Fibroblast of skin of abdomen (primary cell): ENCODE results near the gene AFF4. TPM values are rescaled to one million over a fixed set of nuclear protein-coding genes. Genes with fewer than 3 reads are reported as not detected.
"Not testable (repeated sequence)": the region's sequence is repeated elsewhere in the genome, so short reads cannot be mapped to it uniquely, and the experiment has no call there.

Experiments used
- DNase-seq: peaks from one replicate; pipeline ENCODE4 v3.0.0-alpha.2; 2013
- polyA plus RNA-seq, 2 experiments: library from polyadenylated mRNA; unstranded; fragments of 120-200 nt; gene quantifications; one replicate each; pipeline ENCODE4 v1.2.1, GENCODE V29; 2013; ENCODE audit not compliant: insufficient read length in 2 of 2

AFF4 gene, protein sequence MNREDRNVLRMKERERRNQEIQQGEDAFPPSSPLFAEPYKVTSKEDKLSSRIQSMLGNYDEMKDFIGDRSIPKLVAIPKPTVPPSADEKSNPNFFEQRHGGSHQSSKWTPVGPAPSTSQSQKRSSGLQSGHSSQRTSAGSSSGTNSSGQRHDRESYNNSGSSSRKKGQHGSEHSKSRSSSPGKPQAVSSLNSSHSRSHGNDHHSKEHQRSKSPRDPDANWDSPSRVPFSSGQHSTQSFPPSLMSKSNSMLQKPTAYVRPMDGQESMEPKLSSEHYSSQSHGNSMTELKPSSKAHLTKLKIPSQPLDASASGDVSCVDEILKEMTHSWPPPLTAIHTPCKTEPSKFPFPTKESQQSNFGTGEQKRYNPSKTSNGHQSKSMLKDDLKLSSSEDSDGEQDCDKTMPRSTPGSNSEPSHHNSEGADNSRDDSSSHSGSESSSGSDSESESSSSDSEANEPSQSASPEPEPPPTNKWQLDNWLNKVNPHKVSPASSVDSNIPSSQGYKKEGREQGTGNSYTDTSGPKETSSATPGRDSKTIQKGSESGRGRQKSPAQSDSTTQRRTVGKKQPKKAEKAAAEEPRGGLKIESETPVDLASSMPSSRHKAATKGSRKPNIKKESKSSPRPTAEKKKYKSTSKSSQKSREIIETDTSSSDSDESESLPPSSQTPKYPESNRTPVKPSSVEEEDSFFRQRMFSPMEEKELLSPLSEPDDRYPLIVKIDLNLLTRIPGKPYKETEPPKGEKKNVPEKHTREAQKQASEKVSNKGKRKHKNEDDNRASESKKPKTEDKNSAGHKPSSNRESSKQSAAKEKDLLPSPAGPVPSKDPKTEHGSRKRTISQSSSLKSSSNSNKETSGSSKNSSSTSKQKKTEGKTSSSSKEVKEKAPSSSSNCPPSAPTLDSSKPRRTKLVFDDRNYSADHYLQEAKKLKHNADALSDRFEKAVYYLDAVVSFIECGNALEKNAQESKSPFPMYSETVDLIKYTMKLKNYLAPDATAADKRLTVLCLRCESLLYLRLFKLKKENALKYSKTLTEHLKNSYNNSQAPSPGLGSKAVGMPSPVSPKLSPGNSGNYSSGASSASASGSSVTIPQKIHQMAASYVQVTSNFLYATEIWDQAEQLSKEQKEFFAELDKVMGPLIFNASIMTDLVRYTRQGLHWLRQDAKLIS
- 46.3 TPM for polyA plus RNA-seq (2013, experiment 1 of 2; ENCODE audit: insufficient read length)
- polyA plus RNA-seq (2013, experiment 2 of 2; ENCODE audit: insufficient read length): 42.2 TPM

DNA sequence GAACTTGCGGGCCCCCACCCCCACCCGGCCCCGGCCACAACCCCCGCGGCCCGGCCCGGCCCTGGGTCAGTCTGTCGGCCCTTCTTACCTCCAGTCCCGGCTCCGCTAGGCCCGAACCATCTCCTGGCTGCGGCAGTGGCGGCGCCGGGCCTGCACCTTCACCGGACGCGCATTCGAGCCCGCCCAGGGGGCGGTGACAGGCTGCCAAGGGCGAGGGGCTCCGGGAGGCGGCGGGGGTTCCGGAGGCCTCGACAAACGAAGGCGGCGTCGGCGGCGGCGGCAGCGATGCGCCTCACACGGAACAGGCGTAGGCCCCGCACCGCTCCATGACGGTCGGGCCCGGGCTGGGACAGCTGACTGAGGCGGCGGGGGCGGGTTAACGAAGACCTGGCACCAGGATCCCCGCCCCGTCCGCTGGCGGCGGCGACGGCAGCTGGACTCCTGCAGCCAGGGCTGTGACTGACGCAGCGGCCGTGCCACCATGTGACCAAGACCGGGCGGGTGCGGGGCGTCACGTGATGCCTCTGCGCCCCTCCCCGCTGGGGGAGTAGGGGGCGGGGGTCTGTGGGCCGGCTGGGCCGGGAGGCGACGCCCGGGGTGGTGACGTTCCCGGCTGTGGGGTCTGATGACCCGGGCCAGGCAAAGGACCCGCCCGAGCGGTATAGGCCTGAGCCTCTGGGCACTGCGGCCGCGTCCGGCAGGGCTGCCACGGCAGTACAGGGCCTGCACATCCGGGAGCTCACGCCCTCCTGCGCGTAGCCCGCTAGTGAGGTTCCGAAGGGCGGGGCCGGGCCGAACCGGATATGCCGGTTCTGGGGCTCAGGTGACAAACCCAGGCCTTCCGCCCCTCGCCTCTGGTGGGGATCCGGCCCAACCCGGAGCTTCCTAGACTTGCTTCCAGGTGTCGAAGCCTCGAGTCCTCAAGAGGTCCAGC lies at the start of gene AFF4:
TSS of gene AFF4 (minus strand) at position 464 of the 934 bp plus-strand sequence. CDS start 26,445 bp downstream, outside the sequence.
- peak; percentile 96 for DNase-seq

DNA sequence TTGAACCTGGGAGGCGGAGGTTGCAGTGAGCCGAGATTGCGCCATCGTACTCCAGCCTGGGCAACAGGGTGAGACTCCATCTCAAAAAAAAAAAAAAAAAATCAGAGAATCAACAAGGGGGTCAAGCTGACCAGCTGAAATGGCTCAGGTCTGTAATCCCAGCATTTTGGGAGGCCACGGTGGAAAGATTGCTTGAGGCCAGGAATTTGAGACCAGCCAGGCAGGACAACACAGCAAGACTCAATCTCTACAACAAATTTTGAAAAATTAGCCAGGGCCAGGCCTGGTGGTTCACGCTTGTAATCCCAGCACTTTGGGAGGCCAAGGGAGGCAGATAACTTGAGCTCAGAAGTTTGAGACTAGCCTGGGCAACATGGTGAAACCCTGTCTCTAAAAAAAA lies 45.0 kb upstream of the AFF4 start:
- DNase-seq: not testable (repeated sequence)

DNA sequence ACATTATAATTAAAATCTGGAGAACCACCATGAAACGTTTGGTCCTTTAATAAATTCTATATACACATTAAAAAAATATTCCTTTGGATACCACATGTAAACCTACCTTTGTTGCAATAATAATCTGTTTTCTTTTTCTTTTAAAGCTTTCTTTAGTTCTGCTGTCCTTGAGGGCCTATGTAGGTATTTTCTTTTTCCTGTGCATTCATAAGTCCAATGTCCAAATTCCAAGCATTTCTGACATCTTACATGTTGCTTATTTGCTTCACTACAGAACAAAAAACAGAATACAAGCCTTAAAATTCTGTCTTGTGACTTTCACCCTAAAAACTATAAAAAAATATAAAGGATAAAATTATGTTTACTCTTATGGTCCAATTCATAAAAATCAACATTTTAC lies 43.2 kb upstream of the AFF4 start:
- DNase-seq: no peak

DNA sequence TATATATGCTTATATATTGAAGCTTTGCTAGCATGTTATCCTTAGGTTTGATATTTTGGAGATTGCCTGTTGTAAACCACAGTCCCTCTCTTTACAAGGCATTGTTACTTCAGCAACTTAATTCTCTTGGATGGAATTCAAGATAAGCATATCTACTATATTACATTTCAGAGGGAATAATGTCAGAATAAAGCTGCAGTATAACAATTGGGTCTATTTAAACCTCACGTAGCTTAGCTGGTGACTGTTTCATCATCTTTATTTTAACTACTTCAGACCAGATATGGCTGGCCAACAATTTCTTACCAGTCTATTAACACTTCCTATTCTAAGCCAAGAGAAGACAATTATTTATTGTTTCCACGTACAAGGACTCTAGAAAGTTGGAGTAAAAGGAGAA lies 35.8 kb upstream of the AFF4 start:
- DNase-seq: no peak

DNA sequence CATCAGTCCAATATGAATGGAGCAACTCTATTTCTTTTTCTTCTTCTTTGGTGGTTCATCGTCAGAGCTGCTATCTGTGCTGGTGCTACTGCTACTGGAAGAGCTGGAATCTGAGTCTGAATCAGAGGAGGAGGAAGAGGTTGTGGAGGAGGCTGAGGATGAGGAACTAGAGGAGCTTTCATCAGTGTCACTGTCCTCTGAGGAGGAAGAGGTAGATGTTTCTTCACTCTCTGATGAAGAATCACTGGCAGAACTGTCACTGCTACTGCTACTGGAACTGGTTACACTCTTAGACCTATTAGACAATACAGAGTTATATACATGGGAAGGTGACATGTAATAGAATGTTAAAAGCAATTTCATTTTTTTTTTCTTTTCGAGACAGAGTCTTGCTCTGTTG lies 35.1 kb upstream of the AFF4 start:
- no peak for DNase-seq

DNA sequence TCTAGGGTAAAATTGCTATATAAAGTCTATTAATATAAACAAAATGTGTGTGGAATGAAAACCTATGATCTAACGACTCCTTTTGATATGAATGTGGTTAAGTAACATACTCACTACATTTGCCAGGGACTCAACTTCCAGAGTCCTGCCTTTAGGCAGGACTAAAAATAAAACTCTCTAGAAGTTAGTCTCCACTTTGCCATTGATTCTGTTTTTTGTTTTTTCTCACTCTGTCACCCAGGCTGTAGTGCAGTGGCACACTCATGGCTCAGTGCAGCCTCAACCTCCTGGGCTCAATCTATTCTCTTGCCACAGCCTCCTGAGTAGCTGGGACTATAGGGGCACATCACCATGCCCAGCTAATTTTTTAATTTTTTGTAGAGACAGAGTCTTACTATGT lies 32.9 kb upstream of the AFF4 start:
- DNase-seq: no peak

DNA sequence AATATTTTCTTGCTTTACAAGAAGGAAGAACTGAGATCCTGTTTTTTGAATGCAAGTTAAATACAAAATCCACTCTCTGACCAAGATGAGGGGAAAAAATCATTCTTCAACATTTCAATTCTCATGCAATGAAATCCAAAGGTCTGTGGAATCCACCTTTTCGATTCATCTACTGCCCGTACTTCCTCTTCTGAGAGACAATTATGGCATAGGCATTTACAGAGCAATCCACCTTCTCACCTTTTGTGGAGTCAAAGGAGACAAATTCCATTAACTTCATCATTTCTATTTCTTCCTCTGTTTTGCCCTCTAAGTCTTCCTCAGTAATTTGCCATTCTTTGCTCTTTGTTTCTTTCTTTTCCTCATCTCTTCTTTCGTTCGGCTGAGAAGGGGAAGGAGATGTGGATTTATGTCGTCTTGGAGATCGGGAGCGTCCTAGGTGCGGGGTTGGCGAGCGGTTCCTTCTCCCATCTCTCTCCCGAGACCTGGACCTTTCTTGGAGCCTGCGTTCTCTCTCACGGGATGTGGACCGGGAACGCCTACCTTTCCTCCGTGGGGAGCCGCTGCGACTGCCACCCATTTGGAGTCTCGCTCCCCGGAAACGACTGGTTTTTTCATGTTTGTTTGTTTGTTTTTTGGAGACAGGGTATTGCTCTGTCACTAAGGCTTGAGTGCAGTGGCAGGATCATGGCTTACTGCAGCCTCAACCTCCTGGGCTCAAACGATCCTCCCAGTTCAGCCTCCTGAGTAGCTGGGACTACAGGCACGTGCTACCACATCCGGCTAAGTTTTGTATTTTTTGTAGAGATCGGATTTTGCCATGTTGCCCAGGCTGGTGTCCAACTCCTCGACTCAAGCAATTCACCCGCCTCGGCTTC lies 24.3 kb upstream of the AFF4 start:
- DNase-seq: no peak

DNA sequence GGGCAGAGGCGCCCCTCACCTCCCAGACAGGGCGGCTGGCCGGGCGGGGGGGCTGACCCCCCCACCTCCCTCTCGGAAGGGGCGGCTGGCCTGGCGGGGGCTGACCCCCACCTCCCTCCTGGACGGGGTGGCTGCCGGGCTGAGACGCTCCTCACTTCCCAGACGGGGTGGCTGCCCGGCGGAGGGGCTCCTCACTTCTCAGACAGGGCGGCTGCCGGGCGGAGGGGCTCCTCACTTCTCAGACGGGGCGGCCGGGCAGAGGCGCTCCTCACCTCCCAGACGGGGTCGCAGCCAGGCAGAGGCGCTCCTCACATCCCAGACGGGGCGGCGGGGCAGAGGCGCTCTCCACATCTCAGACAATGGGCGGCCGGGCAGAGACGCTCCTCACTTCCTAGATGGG lies 19.5 kb upstream of the AFF4 start:
- DNase-seq: not testable (repeated sequence)

DNA sequence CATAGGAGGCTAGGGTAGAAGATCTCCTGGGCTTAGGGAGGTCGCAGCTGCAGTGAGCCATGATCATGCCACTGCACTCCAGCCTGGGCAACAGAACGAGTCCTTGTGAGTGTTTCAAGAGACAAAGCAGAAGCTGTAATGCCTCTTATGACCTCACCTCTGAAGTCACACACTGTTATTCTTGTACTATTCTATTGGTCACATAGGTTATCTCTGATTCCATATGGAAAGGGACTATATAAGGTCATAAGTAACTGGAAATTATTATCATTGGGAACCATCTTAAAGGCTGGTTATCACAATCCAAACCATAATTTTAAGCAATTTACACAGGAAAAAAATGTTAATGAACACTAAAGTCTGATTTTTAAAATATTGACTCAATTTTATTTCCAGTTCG lies 17.9 kb upstream of the AFF4 start:
- DNase-seq: no peak

DNA sequence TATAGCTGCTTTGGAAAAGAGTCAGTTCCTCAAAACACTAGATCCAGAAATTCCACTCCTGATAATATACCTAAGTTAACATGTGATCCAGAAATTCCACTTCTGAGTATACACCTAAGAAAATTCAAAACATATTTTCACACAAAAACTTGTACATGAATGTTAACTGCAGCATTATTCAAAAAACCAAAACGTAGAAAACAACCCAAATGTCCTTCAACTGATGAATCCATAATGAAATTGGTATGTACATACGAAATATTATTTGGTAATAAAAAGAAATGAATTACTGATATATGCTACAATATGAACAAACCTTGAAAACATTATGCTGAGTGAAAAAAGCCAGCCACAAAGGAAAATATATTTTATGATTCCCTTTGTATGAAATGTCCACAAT lies 16.5 kb upstream of the AFF4 start:
- DNase-seq: no peak

DNA sequence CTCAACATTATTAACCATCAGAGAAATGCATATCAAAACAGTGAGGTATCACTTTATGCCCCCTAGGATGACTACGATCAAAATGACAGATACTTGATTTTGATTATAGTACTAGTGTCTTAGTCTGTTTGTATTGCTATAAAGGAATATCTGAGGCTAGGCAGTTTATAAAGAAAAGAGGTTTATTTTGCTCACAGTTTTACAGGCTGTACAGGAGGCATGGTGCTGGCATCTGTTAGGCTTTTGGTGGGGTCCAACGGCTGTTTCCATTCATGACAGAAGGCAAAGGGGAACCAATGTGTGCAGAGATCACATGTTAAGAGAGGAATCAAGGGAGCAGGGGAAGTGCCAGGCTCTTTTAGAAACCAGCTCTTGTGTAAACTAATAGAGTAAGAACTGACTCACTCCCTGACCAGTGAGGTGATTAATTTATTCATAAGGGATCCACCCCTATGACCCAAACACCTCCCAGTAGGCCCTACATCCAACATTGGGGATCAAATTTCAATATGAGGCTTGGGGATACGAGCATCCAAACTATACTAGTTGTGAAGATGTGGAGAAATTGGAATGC lies 16.0 kb upstream of the AFF4 start:
- DNase-seq: no peak

DNA sequence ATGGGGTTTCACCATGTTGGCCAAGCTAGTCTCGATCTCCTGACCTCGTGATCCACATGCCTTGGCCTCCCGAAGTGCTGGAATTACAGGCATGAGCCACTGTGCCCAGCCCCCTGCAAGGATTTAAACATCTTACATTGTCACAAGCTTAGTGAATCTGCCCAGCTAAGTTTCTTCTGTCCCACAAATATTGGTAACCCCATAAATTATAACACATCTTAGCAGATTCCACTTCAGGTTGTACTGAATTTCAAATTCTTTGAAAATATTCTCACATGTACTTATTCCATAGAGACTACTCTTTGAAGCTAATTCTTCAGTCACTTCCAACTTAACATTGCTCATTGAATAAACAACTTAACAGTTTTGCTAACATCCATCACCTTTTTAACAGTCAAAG lies 13.4 kb upstream of the AFF4 start:
- no peak for DNase-seq

DNA sequence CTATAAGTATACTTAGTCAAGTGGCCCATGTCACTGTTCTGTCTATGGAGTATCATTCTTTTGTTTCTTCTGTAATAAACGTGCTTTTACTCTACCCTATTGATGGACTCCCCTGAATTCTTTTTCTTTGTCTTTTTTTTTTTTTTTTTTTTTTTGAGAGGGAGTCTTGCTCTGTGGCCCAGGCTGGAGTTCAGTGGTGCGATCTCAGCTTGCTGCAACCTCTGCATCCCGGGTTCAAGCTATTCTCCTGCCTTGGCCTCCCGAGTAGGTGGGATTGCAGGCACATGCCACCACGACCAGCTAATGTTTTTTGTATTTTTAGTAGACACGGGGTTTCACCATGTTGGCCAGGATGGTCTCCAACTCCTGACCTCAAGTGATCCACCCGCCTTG lies 9.0 kb upstream of the AFF4 start:
- DNase-seq: not testable (repeated sequence)

DNA sequence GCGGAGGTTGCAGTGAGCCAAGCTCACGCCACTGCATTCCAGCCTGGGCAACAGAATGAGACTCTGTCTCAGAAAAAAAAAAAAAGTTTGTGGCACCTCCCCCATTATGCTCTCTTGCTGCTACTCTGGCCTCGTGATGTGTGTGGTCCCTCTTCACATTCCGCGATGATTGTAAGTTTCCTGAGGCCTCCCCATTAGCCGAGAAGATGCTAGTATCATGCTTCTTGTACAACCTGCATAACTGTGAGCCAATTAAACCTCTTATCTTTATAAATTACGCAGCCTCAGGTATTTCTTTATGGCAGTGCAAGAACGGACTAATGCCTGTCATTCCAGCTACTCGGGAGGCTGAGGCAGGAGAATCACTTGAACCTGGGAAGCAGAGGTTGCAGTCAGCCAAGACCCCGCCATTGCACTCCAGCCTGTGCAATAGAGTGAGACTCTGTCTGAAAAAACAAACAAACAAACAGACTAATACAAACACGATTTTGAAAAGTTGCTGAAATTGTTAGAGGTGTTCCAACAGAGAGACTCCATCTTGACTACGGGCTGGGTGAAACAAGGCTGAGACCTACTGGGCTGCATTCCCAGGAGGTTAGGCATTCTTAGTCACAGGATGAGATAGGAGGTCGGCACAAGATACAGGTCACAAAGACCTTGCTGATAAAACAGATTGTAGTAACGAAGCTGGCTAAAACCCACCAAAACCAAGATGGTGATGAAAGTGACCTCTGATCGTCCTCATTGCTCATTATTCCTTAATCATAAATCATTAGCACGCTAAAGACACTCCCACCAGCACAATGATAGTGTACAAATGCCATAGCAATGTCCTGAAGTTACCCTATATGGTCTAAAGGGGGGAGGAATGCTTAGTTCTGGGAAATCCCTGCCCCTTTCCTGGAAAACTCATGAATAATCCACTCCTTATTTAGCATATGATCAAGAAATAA lies 8.3 kb upstream of the AFF4 start:
- peak; percentile 64 for DNase-seq

DNA sequence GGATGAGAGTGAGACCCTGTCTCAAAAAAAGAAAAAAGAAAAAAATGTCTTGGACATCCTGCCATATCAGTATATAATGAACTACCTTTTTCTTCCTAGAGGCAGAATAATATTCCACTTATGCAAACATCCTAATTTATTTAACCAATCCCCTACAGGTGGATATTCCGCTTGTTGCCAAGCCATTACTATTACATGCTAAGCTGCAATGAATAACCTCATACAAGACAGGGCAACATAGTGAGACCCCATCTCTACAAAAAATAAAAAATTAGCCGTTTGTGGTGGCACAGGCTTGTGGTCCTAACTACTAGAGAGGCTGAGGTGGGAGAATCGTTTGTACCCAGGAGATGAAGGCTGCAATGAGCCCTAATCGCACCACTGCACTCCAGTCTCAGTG lies 1.7 kb upstream of the AFF4 start:
- no peak for DNase-seq

DNA sequence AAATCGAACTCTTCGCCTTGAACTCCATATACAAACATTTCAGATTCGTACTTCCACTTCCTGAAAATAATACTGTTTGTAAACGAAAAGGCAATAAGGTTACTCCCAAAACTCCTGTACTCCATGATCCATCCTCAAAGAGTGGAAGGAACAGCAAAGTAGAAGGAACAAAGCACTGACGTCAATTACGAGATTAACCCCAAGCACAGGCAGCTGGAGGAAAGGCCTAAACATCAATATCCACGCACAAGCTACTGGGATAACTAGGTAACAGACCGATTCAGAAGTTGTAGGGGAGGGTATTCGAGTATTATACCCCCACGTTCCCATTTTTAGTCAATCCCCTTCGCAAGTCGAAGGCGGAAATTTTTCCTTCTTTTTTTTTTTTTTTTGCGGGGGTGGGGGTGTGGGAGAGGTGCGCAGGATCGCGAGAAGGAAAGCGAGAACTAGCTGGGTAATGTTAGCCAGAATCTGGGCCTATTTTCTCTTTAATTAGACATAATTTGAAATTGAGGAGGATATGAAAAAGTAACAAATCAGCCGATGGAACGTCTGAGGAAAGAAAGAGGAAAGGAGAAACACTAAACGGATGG lies 909 bp downstream of the AFF4 start:
- DNase-seq: peak; percentile 63

DNA sequence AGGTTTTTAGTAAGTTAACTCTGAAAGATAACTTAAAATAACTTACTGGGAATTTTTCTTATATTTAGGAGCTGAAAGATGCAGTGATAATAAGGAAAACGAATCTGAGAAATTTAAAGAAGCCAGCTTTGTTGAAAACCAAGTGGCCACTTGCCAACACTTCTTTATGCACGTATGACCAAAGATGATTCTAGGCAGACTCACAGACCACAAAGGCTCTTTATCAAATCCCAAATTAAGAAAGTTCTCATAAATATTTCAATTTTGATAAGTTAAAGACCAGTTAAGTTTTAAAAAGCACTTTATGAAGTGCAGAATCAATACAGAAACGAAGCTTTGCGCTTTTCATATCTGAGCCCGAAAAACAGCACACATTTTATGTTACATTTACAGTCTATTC lies 1.5 kb downstream of the AFF4 start:
- DNase-seq: peak; percentile 70

DNA sequence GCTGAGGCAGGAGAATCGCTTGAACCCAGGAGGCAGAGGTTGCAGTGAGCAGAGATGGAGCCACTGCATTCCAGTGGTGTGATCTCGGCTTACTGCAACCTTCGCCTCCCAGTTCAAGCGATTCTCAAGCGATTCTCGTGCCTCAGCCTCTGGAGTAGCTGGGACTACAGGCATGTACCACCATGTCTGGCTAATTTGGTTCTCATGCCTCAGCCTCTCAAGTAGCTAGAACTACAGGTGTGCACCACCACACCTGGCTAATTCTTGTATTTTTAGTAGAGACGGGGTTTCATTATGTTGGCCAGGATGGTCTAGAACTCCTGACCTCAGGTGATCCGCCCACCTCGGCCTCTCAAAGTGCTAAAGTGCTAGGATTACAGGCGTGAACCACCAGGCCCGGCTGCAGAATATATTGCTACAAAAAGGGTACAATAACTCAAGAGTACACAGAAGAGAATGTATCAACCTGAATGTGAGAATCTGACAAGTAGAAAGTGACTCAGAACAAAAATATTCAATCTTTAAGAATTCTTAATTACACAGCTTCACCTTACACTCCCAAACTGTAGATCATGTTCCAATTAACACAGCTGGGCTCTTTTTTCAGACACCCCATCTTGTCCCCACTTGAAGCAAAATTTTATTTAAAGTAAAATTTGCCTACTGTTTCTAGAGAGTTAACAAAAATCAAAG lies 2.2 kb downstream of the AFF4 start:
- peak; percentile 15 for DNase-seq
